Mesothelial cell of epicardium (in vitro differentiated cells): ENCODE data around the gene PTPN22. TPM values are rescaled to one million over a fixed set of nuclear protein-coding genes. Genes with fewer than 3 reads are reported as not detected.

ENCODE experiments used
- DNase-seq, 2 experiments: peaks; one replicate each; pipeline ENCODE4 v3.0.0; 2021; ENCODE audit warnings: low spot score in 2 of 2; ENCODE audit not compliant: unreplicated experiment in 2 of 2
- H3K27ac Mint-ChIP-seq: 2 replicates; pipeline ENCODE4 v1.8.0; 2021; ENCODE audit warnings: mixed read lengths
- H3K27me3 Mint-ChIP-seq: 2 replicates; pipeline ENCODE4 v1.8.0; 2021; ENCODE audit warnings: low read depth, mixed read lengths
- H3K36me3 Mint-ChIP-seq: 2 replicates; pipeline ENCODE4 v1.8.0; 2021; ENCODE audit warnings: mixed read lengths
- H3K4me1 Mint-ChIP-seq: 2 replicates; pipeline ENCODE4 v1.8.0; 2021; ENCODE audit warnings: mixed read lengths
- H3K4me3 Mint-ChIP-seq: 2 replicates; pipeline ENCODE4 v1.8.0; 2021; ENCODE audit warnings: mild to moderate bottlenecking, moderate library complexity, mixed read lengths
- H3K9me3 Mint-ChIP-seq: 2 replicates; pipeline ENCODE4 v1.8.0; 2021; ENCODE audit warnings: mixed read lengths
- CTCF ChIP-seq: fragments of 200-600 bp; sonication (generic); IDR thresholded peaks from one replicate; pipeline ENCODE4 v1.5.0; 2021; ENCODE audit warnings: antibody characterized with exemption; ENCODE audit not compliant: unreplicated experiment
- total RNA-seq: library from RNA; stranded (reverse); gene quantifications from 3 replicates; pipeline ENCODE4 v1.2.1, GENCODE V29; 2021

The PTPN22 gene
- total RNA-seq, 1 donor from 2014 or later, result not detected

DNA sequence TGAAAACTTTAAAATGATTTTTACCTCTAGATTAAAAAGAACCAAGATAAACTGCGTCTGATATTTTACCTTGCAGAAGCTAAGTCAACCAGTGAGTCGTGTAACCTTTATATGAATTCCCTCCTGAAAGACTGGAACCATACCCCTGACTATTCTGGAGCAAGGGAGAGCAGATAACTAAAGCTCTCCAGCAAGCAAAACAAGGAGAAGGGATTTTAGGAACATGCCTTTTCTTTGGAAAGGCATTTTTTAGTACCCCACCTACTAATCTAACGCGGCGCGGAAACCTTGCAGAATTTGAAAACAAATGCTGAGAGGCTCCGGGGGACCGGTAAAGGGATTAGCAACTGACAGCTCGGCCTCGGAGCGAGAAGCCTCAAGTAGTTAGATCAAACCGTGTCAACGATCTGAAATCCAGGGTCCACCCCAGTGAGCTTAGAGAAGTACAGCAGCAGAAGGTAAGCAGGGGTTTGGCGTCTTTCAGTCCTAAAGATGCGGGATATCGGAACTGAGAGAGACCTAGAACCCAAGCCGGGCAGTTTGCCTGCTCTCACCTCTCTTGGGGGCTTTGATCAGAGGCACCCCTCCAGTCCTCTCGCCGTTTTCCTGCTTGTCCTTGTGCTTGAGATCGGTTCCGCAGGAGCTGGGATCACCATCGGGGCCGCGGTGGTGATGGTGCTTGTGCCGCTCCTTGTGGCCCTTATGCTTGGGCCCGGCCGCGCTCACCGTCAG lies 60.2 kb downstream of the PTPN22 start:
- Mint-ChIP-seq H3K4me3 (peak overlapping the region; percentile 98), H3K27me3 (no peaks in the 10 kb centered on the region), H3K9me3 (peaks cover 4% of the 10 kb centered on the region), H3K4me1 (peaks cover 18% of the 10 kb centered on the region), H3K27ac (peak overlapping the region; percentile 98), H3K36me3 (peaks cover 8% of the 10 kb centered on the region)
- TF ChIP-seq CTCF, result no peak
- DNase-seq, result peak in 1 of 2 experiments; percentile 42

DNA sequence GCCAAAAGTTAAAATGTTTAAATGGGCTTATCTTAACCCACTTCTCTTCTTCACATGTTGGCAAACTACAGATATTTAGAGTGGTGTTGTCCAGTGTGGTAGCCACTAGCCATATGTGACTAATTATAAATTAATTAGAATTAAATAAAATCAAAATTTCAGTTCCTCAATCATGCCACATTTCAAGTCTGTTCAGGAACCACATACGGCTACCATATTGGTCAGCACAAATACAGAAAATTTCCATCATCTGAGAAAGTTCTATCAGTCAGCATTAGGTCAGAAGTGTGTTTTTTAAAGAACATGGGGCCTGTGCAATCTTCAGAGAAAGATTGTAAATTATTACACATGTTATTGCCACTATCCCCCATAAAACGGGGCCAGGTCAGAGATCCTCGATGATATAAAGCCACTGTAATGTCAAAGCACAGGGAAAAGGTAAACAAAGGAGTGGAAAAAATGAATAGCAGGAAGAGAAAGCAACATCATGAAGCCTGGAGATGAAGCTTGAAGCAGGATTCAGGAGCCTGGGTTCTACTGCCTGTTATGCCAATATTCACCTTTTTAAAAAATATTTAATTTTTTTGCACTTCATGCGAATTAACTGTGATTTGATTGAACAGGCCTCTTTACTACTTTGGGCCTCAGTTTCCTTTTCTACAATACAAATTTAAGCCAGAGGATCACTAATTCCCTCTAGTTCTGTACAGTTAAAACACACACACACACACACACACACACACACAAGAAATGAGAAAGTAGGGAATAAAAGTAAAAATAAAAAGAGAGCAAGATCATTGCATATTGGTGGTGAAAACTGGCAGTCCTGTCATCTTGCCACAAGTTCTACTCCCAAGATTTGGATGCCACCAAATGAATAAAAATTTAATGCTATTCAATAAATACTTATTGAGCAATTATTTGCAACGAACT lies 61.6 kb downstream of the PTPN22 start:
- H3K4me1 Mint-ChIP-seq, result peaks cover 23% of the 10 kb centered on the region
- H3K36me3 Mint-ChIP-seq, result peaks cover 19% of the 10 kb centered on the region
- no peak for DNase-seq
- no peaks in the 10 kb centered on the region for H3K27me3 Mint-ChIP-seq
- peak overlapping the region; percentile 60 for H3K27ac Mint-ChIP-seq
- H3K9me3 Mint-ChIP-seq, result peaks cover 4% of the 10 kb centered on the region
- H3K4me3 Mint-ChIP-seq, result peak overlapping the region; percentile 98
- no peak for TF ChIP-seq CTCF

DNA sequence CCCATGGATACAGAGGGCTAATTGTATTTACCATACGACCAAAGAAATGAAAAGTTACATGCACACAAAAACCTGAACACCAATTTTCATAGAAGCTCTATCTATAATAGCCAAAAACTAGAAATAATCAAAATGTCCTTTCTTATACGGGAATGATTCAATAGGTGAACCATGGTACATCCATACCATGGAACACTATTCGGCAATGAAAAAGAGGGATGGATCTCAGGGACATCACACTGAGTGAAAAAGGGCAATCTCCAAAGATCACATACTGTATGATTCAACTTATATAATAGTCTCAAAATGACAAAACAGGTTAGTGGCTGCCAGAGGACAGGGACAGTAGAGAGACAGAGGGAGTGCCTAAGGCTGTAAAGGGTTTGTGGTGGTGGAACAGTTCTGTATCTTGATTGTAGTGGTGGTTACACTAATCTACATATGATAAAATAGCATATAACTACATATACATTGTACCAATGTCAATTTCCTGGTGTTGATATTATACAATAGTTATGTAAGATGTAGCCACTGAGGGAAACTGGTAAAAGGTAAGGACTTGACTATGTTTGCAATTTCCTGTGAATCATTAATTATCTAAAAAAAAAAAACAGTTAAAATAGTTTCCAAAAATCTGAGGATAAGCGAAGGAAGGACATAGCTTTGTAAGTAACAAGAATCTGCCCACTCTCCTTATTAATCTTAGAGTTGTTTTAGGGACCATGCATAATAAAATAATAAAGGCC lies 62.9 kb downstream of the PTPN22 start:
- peaks cover 19% of the 10 kb centered on the region for H3K36me3 Mint-ChIP-seq
- no peaks in the 10 kb centered on the region for H3K27me3 Mint-ChIP-seq
- H3K4me1 Mint-ChIP-seq, result peaks cover 30% of the 10 kb centered on the region
- no peak overlapping the region for H3K4me3 Mint-ChIP-seq
- no peak overlapping the region for H3K27ac Mint-ChIP-seq
- DNase-seq, result no peak
- peaks cover 4% of the 10 kb centered on the region for H3K9me3 Mint-ChIP-seq
- TF ChIP-seq CTCF, result no peak

GRCh38 chr1:113805639-113806038 lies 65.9 kb downstream of the PTPN22 start:
- Mint-ChIP-seq H3K36me3 (peaks cover 27% of the 10 kb centered on the region), H3K27me3 (no peaks in the 10 kb centered on the region), H3K9me3 (peaks cover 13% of the 10 kb centered on the region), H3K4me3 (no peak overlapping the region), H3K27ac (no peak overlapping the region), H3K4me1 (peaks cover 30% of the 10 kb centered on the region)
- no peak for TF ChIP-seq CTCF
- no peak for DNase-seq

DNA sequence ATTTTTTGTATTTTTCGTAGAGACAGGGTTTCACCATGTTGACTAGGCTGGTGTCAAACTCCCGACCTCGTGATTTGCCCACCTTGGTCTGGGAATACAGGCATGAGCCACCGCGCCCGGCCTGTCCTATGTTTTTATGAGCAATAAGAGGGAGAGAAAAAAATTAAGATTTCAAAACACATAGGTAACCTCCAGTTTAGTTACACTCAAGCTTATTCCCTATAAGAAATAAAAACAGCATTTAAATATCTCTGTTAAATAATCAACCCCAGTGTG lies 66.3 kb downstream of the PTPN22 start:
- Mint-ChIP-seq H3K4me3 (no peak overlapping the region), H3K4me1 (peaks cover 30% of the 10 kb centered on the region), H3K27me3 (no peaks in the 10 kb centered on the region), H3K27ac (peak overlapping the region; percentile 34), H3K9me3 (peaks cover 13% of the 10 kb centered on the region), H3K36me3 (peaks cover 27% of the 10 kb centered on the region)
- DNase-seq, result no peak
- TF ChIP-seq CTCF, result no peak
